GM19238 (cell line): ENCODE data around the gene GLI2.

Source experiments
- DNase-seq: peaks from one replicate; pipeline ENCODE4 v3.0.0; 2011; ENCODE audit warnings: low spot score; ENCODE audit not compliant: insufficient read length

The GLI2 gene

DNA sequence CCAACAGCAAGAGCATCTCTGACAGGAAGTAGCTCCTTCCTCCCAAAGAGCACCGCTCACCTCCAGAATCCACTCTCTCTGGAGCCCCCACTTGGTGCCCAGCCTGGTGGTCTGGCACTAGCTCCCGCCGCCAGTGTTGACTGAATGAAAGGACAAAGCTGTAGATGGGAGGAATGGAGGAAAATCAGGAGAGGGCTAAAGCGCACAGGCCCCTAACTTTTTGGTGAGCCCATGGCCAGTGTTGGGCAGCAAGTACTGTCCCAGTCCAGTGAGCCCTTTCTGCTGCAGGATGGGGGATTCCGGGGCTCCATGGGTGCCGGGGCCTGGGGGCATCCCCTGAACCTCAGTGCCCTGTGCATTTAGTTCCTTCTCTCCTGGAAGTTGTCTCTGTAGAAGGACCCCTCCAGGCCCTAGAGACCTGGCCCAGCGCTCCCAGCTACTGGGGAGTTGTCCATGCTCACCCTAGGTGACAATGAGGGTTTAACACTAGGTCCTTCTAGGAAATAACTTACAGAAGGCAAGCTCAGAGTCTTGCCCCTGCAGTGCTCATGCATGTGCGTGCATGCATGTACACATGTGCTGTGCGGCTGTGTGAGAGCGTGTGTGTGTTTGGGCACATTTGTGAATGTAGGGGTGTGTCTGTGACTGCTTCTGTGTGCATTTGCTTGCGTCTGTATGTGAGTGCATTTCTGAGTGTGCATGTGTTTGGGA is 33.6 kb downstream of the GLI2 start:
- DNase-seq: no peak

DNA sequence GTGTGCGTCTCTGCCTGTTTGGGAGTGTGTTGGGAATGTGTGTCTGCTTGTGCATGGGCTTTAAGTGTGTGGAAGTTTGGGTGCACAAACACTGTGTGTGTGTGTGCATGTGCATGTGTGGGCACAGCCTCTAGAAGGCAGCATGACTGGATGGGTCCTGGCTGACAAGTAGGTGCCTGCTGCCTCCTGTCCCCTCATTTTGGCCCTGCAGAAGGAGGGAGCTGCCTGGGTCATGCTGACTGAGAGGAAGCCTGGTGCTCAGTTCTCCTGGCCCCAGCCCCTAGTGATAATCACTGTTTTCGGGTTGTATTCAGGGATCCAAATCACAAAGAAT is 34.1 kb downstream of the GLI2 start:
- DNase-seq: no peak

DNA sequence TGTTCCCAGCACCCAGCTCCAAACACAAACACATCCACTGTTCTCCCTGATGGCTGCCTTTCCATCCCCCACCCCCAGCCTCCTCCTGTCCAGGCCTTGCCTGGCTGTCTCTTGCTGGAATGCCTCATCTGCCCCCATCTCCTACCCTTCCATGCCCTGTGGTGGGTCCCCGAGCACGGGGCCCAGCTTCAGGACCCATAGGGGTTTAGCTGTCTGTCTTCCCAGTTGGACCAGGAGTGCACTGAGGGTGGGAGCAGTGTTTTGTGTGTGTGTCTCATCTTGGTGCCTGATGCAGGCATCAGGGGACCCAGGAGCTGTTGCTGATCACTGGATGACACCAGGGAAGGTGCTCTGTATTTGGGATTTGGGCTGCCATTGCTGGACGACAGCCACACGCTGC is 34.5 kb downstream of the GLI2 start:
- no peak for DNase-seq

DNA sequence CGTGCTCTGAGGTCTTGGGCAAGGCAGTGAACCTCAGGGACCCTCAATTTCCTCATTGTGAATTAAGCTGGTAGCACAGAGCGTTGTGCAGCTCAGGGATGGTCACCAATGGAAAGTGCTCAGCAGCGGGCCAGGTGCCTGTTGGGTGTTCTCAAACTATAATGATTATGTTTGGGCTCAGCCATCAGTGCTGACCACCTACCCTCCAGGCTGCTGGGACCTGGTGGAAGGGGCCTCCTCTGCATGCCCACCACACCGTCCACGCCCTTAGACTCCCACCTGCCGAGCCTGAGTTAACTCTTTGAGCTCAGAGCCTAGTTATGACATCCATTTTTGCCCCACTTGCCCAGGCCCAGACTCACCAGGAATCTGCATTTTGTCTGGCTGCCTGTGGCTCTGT is 35.0 kb downstream of the GLI2 start:
- DNase-seq: no peak

DNA sequence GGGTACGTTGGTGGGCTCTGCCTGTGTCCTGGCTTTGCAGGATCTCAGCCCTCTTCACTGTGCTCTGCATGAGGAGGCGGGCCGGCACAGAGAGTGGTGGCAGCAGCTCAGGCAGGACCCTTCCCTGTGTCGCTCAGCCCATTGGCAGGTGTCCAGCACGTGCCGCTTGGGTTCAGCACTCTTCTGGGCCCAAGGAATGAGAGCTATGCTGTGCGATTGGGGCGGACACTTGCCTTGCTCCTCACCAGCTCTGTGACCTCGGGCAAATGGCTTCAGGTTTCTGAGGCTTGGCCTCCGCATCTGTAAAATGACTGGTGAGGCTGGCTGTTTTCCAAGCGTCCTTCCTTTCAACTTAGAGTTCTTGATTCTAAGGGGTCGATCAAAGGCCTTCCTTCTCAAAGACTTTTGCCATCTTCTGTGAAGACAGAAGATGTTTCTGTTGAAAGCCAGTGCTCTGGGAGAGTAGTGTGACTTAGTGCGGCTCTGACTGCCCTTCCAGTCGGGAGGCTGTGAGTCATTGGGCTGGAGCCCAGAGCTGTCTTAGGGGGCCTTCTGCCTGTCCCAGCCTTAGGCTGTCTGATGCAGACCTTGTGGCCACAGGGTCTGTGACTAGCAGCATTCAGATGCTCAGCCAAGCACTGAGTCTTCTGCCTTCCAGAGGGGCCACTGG is 35.6 kb downstream of the GLI2 start:
- no peak for DNase-seq

DNA sequence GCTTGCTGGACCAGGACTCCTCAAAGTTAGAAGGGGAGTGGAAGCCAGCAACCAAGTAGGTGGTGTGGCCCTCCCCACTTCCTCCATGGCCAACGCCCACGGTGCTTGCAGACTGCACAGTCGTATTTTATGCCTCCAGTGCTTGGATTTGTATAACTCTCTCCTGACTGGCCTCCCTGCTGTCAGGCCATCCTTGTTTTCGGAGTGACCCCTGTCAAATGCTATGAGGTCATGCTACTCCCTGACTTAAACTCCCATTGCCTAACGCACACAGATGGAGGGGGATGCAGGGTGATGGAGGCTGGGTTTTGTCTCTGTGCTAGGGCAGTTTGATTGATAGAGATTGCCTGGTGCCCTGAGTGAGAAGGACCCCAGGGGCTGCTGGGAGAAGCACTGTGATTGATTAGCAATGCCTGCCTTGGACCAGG is 36.1 kb downstream of the GLI2 start:
- DNase-seq: no peak

DNA sequence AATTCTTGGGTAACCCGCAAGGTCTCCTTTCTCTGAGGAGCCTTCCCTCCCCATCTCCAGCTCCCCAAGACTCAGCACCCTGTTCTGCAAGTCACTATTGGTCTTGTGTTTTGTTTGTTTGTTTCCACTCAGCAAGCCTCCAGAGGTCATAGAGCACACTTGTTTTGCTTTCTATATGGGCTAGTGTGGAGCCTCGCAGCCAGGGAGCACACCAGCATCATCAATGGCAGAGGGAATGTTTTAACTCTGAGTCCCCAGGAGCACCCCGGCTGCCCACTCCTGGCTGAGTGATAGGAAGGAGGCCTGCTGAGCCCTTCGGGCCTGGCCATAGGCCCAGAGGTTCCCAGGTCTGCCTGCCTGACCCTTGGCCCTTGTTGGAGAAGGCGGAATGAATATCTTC is 36.6 kb downstream of the GLI2 start:
- DNase-seq: no peak

DNA sequence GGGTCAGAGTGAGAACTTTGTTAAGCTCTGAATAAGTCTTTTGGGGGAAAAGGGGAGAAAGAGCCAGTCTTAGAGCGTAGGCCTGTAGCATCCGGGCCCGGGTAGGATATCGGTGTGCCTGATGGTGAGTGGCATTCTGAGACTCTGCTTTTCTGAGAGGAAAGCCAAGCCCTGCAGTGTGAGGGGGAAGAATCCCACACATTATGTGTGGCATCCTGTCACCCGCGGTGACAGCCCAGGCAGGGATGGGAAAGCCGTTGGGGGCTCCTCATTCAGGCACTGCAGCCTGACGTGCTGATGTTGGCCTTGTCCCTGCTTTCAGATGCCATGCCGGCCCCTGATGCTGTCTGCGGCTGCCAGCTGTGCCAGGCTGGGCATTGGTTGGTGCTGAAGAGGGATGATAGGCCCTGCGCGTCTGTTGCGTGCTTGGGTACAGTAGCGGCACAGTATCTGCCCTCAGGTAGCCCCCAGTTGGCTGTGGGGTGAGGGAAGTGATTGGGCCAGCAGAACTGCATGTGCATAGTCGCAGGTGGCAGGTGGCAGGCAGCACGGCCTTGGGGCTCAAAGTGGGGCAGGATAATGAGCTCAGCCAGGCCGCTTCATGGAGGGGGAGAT is 37.6 kb downstream of the GLI2 start:
- DNase-seq: no peak

DNA sequence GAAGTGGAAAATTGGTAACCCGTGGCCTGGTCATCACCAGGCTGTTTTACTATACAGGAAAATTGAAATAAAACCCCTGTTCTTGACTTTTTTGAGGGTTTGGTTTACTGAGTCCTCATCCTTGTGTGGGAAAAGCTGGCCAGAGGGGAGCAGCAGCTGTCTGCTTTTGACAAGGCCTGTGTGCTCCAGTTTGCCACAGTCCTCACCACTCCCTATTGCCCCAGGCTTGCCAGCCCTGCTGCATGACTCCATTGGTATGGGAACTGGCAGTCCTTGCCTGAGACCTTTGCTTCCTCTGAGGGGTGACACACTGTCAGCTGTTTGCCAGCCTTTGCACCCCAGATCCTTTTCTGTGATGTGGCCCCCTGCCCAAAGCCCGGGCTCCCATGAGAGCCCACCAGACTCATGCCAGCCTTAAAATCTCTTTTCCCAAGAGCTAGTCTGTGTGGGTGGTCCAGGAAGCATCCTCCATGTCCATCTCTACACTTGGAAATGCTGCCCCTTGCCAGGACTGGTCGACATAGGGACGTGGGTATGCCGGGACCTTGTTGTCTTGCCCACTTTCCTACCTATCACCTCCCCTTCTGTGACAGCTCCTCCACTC is 39.0 kb downstream of the GLI2 start:
- DNase-seq: no peak

DNA sequence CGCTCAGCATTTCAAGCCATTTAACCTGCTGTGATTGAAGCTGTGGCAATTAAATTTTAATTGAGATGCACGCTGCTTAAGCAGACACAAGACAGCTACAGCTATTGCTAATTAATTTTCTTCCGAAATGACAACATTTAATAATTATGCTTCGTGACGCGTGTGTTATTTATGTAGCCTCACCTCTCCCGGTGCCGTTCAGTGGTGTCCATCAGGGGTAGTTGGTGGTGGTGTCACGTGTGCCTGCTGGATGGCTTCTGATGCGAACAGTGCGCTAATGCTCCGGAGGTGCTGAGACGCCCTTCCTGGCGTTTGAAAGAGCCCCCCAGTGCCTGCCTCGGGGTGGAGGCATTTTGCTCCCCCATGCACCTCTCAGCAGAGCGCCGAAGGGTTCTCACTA is 39.5 kb downstream of the GLI2 start:
- DNase-seq: no peak

DNA sequence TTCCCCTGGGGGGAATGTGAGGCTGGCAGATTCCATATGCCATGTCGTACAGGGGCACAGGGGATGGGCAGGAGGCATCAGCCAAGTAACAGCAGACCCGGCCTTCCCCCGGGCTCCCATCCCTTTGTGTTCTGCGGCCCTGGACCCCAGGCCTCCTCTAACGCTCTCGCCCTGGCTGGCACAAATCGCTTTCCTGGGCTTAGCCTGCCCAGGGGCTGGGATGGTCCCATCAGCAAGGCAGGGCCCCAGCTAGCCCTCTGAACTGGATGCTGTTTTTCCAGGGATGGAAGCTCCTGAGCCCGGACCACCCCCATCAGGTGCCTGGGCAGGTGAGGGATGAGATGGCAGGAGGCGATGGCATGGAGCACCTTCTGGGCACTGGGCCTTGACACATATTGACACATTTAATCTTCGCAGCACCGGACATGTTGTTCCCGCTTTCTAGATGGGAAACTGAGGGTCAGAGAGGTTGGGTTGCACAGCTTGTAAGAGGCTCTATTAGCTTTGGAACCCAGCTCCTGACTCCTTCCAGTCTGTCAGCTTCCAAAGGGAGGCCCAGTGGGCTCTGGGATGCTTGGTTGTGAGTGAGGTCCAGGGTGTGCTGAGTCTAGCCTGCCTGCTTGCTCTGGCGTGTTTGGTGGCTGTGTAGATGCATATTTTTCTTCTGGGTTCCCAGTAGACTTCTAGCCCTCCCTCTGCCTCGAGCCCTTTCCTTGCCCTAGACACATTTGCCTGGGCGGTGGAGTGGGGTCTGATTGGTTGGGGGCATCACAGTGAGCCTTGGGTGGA is 40.3 kb downstream of the GLI2 start:
- no peak for DNase-seq

DNA sequence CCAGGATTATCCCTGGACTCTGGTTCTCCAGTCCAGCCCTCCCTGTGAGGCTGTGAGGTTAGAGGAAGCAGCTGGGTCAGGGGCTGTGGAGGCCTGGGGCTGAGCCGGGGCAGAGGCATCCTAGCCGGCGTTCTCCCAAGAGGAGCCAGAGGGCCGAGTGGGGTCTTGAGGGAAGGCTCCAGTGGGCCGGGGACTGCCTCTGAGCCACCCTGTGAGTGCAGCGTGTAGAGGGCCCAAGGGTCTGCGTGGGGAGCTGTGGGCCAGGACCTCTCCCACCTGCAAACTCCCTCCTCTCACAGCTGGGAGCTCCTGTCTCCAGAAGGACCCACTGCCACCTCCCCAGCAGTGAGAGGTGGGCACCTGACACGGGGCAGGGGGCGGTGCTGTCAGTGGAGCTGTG is 41.0 kb downstream of the GLI2 start:
- no peak for DNase-seq

DNA sequence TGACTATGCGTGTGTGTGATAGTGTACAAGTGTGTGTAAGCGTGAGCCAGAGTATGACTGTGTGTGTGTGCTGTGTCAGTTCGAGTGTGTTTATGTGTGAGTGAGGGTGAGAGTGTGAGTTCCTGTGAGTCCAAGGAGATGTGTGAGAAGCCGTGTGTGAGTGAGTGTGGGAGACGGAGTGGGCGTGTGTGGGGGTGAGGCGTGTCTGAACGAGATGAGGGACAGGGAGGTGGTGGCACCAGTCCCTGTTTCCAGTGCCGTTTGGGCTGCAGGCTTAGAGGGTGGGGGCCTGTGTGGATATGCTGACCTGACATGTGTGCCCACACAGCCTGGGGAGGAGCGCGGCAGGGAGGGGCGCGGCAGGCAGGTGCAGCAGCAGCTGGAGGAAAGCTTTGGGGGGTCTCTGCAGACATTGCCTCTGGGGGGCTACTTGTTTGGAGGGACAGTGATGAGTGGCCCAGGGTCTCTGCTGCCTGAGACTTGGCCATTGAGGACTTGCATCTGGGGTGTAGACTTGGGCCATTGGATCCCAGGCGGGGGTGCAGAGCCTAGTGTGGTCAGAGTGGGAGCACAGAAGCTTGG is 41.6 kb downstream of the GLI2 start:
- no peak for DNase-seq

DNA sequence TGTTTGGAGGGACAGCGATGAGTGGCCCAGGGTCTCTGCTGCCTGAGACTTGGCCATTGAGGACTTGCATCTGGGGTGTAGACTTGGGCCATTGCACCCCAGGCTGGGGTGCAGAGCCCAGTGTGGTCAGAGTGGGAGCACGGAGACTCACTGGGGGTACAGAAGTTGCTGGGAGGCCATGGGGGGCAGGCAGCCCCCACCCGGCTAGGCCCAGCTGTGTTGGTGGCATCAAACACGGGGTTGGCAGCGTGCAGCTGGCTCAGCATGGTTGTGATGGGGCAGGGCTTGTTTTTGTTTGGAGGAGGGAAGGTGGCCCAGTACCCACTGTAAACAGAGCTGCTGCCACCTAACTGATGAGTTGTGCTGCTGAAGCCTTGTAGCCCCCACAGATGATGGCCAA is 42.1 kb downstream of the GLI2 start:
- no peak for DNase-seq

DNA sequence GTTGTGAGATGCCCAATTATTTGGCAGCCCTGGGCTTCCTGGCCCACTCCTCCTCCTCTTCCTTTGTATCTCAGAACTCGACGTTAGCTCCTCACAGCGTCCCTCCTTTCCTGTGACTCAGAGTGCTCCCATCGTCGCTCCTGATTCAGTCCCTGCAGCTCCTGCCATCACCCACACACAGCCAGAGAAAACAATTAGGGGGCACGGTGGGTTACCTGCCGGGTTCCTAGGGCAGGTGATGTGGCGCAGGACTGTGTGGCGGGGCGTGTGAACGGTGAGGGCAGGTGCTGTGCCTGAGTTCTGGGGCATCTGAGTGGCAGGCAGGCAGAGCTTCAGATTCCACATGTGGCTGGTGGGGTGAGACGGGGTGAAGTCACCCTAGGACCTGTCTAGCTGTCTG is 42.6 kb downstream of the GLI2 start:
- no peak for DNase-seq

DNA sequence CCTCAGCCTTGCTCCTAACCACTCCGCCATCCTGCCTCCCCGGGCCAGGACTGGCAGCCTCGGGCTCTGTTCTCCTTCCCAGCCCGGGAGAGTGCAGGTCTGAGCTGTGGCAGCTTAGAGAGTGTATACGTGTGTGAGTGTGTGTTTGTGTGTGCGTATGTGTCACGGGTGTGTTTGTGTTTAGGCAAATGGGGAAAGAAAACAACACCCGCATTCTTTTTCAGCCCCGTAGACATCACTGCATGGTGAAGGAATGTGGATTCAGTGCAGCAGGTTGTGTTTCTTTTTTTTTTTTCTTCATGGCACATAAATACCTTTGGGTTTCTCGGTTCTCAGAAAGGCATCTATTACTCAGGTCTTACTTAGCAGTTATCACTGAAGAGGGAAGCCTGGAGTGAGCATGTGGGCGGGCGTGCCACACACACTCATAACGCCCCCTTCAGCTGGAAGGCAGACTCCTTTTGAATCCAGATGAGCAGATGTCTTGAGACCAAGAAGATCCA is 44.2 kb downstream of the GLI2 start:
- no peak for DNase-seq

DNA sequence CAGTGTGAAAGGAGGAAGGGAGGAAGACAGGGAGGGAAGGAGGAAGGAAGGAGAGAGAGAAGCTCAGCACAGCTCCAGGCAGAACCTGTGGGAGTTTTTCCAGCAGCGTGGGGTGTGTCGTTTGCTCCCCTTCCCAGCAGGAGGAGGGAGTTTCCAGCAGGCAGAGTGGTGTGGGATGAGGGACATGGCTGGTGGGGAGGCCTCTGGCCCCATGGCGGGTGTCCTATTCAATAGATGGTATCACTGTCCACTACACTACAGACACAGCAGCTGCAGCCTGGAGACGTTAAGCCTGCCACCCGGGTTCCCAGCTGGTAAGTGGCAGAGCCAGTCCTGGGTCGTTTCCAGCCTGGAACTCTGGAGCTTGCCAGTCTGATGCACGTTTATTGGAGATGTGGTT is 44.7 kb downstream of the GLI2 start:
- DNase-seq: no peak

DNA sequence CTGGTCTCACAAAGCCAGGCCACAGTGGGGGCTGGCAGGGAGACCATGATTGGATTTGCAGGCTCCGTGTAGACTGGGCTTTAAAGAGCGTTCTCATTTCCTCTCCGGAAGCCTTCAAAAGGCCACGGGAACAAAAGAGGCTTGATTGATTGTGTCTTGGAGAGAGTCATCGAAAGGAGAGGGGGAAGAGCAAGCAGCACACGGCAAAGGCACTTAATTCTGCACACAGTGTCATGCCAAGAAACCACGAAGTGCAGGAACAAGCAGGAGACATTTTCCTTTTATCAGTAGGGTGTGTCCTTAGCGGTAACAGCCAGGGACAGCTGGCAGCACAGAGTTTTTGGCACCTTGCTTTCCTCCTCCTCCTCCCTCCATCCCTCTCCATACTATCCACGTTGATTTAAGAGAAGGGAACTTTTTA is 47.7 kb downstream of the GLI2 start:
- no peak for DNase-seq

DNA sequence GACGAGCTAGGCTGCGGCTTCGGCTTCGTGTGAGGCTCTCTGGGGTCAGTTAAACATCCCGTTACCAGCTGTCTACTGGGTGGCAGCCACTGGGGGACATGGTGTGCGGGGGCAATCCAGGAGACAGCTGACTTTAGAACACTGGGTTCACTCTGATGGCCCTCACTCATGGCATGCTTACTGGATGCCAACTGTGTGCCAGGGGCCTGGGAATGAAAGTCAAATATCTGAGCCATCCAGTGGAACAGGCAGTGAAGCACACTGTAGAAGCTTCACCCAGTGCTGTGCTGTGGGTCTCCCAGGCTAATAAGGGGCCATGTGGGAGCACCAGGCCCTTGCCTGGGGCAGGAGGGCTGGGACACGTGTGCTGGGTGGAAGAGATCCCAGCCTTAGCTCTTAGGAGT is 48.3 kb downstream of the GLI2 start:
- no peak for DNase-seq
